Erythroblast (primary cell): Measurements from ENCODE around the gene KCNAB2.

Source experiments
- DNase-seq, 2 experiments: peaks; one replicate each; lab custom pipeline; 2025; lab: John Stamatoyannopoulos, UW
- GATA1 ChIP-seq: IDR thresholded peaks from 2 replicates; pipeline ENCODE4 v1.6.1; 2011; ENCODE audit warnings: low read depth, mild to moderate bottlenecking, control low read depth, low read length, moderate library complexity
- POLR2A ChIP-seq: IDR thresholded peaks from 2 replicates; pipeline ENCODE4 v1.6.1; 2011; ENCODE audit warnings: mild to moderate bottlenecking, low read length

The KCNAB2 gene

GRCh38 chr1:6145864-6146410 is 100.2 kb downstream of the KCNAB2 start:
- TF ChIP-seq POLR2A (no peak), GATA1 (no peak)
- no peak for DNase-seq

GRCh38 chr1:6148497-6149241 is 103.0 kb downstream of the KCNAB2 start:
- DNase-seq: peak; percentile 60 to 75
- TF ChIP-seq POLR2A: no peak
- no peak for TF ChIP-seq GATA1

- no peak for DNase-seq
Measured at GRCh38 chr1:6149597-6149996, 103.9 kb downstream of the KCNAB2 start.

GRCh38 chr1:6150006-6150938 is 104.6 kb downstream of the KCNAB2 start:
- TF ChIP-seq GATA1 (no peak), POLR2A (no peak)
- DNase-seq: no peak

More at GRCh38 chr1:6149597-6149996, 103.9 kb downstream of the KCNAB2 start:
- no peak for TF ChIP-seq POLR2A
- no peak for TF ChIP-seq GATA1
